HG03175 (cell line): ENCODE data around the gene RNF157.

Experiments used
- ATAC-seq: cut with Tn5 transposase; IDR thresholded peaks from one replicate; pipeline ENCODE4 v1.9.1; 2021; ENCODE audit warnings: mild to moderate bottlenecking, moderate library complexity; ENCODE audit not compliant: unreplicated experiment

The RNF157 gene

DNA sequence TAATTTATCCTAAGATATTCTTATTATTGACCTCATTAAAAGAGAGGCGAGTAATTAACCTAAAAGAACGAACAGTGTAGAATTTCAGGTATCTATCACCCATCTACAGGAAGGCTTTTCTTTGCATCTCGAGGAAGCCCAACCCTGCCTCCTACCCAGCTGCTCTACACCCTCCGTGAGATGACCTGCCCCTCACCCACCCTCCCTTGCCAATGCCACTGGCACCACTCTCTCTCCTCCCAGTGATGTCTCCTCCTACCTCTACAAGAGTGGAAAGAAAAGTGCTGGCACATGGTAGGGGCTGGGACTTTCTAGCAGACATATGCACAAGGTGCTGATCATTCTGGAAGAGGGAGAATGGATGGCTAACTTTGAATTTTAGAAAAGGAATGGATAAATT, 76.4 kb downstream of the RNF157 start:
- ATAC-seq = no peak

DNA sequence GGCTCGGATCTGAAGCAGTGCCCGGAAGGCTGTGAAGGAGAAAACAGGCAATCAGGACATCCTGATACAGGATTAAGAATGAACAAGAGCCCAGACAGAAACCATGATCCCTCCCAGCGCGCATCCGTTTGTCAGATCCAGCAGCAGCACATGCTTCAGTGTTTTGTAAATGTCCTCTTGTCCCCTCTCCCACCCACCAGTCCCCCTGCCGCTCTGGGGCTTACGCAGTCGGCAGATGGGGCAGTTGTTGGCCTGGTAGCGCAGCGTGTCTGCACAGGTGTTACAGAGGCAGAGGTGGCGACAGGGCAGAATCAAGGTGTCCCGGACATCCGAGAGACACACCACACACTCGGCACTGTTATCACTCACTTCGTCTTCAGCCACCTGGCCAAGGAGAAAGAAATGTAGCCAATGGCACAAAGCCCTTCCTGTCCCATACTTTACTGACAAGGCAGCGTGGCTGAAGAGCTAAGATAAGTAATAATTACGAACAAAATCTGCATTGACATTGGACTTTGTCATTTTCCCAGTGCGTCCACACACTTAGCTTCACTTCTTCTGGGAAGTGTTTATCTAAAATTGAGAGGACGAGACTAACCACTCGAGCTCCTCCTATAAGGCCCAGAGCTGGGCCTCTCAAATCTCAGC, 78.5 kb downstream of the RNF157 start:
- ATAC-seq = no peak

DNA sequence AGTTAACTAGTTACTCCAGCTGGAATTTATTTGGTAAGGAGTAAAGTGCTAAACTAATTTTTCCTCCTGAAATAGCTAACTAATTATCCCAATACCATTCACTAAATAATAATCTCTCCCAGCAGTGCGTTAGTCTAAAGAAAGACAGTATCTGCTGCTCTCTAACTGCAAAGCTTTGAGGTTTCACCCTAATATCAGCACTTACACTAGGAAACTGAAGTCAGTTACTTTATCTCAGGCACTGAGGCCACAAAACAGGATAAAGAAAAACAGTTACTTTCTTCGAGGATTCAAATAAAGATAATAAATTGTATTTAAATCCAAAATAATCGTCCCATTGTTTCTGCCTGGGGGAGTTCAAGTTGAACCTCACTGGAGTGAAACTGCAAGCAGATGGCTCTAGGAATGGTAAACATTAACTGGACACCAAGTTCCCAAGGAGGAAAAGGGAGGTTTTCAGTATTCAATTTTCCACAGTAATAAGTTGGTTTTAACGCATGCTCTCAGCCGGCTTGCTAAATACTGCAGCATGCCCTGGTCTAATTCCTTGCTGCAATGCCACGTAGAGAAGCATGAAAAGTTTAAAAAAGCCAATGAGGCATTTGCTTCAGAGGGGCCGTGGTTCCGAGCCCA, 79.3 kb downstream of the RNF157 start:
- ATAC-seq = no peak

DNA sequence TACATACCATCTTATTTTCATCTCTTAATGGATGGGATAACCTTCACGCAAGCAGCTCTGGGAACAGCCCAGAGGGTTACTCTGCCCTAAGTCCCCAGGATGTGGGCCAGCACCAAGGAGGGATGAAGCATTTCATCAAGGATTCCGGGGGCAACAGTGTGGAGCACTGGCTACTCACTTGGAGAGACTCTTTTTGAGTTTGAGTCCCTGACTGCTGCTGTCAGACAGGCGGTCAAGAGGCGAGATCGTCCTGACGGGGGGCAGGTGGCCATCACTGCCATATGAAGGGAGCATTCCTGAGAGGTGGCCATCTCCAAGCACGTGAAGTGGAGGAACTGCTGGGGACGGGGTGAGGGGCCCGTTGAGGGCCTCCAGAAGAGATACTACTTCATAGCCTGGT, 81.1 kb downstream of the RNF157 start:
- ATAC-seq = no peak

DNA sequence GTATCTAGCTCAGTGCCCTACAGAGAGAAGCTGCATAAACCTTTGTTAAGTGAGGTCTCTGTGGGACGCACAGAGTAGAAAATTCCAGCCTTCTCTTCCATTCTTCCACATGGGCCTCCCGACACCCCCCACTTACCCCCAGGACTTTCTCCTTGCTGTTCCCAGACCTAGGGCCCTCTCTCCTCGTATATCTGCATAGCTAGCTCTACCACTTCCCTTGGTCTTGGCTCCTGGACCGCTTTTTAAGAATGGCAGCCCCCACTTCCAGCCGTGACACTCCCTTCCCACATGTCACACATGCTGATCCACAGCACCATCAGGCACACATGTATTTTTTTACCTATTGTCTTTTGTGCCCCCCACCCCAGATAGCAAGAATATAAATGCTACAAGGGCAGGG, 82.5 kb downstream of the RNF157 start:
- ATAC-seq = no peak

DNA sequence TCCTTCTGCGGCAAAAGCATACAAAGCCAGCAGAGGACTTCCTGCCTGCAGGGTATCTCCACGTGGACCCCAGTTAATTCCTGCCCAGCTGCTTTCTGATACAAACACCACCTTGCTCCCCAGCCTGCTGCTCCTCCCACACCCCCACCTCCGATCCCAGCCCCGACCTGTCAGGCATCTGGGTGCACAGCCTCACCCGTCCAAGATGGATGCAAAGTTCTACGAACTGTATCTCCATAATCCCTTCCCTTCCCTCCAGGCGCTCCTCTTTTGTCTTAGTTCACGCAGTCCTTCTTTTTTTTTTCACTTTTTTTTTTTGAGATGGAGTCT, 83.7 kb downstream of the RNF157 start:
- ATAC-seq = no peak

DNA sequence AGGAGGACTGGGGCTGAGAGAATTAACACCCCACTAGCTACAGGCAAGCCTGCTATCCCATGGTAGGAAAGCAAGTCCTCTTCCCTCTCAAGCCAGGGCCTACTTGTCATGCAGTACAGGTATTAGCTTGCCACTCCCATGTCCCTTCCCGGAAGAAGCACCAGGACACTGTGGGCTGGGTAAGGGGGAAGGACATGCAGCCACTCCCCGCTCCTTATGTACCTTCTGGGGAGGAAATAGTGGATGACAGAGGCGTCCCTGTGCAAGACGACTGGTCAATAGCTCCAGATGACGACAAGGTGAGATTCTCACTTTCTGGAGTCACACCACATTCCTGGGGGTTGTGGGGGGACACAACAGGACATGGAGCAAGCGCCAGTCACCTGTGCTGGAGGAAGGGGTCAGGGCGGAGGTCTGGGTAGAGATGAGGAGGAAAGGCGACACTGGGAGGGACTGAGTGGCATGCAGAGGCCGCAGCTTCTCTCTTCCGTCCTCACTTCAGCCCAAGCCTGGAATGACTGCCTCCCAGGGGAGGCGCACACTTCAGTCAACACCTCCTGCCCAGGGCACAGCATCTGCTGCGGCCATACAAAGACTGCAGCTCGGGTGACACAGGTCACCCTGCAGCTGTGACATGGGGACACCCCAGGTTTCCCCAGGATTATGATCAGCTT, 84.2 kb downstream of the RNF157 start:
- ATAC-seq = no peak

DNA sequence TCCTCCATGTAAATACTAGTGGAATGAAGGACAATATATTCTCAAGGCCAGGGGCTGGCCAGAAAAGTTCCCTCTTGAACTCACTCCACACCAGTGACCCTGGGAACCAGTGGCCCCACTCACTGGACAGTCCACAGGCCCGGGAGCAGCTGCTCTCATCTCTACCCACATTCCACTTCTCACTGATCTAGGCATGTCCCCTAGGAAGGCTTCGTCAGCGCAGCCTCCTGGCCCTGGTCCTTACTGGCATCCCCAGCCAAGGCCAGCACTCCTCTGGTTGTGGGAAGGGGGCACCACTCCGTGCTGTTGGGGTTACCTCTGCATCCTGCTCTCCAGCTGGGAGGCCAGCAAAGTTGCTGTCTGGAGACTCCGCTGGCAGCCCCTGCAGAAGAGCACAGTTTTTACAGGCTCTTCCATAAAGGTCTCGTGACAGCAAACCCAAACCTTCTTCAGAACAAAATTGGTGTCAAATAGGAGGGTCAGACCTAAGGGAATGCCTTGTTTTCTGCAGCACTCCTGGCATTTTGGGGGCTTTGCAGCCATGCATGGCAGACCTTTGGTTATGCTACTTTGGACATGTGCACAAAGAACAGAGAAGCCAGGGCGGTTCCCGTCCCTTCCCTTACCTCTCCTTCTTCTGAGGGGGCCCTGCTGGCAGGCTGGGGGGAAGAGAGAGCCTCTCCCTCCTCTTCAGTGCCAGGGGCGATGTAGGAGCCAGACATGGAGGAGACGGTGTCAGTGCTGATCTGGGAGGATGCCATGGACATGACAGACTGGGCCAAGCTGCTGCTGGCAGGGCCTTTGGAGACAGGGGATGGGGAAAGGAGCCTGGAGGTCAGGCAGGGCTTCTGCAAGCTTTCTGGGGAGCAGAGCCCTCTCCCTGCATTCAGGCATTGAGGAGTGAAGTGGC, 85.1 kb downstream of the RNF157 start:
- no peak for ATAC-seq

DNA sequence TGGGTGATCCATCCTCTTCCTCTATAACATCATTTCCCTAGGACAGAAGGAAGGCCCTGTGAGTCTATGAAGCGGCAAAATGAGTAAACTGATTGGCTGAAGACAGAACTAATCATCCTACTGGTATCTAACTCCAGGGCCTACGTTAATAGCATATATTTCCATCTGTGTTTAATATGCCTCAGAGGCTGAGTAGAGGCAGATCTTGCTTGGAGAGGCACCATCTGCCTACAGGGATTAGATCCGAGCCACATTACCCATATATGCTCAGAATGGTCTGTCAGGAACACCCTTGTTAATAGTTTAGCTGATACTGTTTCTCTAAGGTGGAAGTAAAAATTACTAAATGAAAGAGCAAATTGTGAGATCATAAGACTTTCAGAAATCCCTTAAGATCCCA, 86.0 kb downstream of the RNF157 start:
- no peak for ATAC-seq

DNA sequence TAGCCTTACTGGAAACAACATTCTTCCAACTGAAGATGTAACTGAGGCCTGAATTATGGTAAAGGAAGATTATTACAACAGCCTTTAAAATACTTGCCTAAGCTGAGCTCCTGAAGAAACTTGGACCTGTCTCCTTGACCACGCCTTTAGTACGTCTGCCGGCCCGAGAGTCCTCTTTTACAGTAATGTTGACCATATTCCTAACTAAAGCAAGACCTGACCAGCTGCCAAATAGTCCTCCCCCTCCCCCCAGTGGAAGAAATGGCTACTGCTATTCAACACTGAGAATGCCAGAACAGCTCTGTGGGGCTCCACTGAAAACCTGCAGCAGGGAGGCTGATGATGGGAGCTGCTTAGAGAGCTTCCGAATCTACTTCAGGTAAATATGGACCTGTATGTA, 86.7 kb downstream of the RNF157 start:
- ATAC-seq = no peak

DNA sequence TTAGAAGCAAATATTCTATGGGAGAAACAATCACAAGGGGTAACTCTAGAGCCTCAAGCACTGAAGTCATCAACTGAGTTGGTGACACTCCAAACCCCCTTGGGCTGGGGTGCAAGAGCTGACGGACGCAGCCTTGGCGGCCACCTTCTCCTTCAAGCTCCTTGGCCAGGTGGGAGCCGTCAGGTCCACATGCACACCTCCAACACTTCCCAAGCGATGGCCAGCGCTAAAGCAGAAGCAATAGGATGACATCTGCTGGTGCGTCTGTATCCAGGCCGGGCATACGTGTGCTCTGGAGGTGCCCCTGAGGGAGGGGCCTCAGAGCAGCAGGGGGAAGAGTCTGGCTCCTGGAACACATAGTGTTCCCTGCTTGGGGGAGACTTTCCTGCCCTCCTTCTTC, 87.1 kb downstream of the RNF157 start:
- ATAC-seq = no peak

DNA sequence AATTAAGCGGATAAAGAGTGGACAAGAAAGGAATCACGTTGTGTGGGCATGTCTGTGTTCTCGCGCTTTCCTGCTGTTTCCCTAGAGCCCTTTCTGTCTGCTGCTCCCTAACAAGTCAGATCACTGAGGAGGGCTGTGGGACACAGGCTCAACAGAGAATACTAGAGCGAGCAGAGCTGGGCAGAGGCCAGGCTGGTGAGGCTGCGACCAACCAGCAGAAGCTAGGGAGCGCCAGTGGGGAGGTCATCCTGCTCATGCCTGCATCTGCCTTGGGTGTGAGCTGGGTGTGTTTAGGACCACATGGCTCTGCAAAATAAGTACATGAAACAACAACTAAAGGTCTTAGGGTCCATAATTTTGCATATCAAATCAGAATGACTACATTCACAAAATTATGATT, 87.7 kb downstream of the RNF157 start:
- no peak for ATAC-seq

DNA sequence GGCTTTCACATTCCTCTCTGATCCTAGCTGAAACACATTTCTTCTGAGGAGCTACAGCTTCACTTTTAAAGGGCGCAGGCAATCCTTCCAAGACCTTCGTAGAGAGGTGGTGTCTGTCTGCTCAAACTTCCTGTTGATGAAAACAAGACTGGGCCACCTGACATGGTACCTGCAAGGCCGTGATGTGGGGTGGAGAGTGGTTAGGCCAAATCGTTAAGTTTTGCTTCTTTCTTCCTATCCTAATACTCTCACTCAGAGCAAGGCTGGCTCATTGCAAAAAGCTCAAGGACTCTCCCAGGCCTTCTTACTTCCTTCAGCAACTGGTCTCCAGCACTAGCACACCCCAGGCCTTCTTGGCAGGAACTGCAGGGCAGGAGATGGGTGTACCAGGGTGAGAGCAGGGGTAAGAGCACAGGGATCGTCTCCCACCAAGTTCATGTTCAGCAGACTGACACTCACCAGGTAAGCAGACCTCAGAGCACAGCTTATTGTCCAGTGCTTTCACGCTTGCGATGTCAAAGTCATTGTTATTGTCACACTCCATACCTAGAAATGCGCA, 88.3 kb downstream of the RNF157 start:
- no peak for ATAC-seq

DNA sequence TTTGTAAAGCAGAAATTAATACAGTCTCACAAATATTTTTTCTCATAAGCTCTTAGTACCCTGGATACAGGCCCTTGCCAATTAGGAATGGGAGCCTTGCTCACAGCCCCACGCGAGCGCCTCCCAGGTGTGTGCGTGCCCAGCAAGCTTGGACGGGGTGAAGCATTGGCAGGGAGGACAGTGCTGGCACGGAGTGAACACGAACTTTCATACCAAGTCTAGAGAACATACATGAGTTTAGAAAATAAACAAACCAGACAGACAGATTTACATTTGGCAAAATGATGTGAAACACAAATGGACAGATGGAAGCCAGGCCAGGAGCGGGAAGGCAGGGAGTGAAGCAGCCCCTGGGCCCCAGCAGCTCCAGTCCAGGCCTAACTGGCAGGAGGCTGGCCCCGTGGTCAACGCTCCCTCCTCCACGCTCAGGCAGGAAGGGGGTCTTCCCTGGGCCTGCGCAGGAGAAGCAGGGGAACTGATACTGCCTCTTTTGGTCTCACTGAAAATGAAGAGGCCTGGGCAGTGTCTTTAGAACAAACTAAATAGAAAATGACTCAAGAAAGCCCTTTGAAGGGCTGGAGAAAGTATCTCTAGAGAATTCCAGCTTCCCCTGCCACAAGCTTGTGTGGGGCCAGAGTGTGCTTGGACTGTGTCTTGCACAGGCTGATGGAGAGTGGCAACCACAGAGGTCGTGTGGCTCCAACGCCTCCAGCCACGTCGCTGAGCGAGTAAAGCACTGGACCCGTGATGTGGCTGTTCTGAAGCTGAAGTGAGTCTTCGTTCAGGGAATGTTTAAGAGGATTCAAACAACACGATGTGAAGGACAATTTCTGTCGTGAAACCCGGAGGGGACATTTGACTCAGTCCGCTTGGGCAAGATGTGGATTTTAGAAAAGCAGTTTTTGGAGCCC, 89.3 kb downstream of the RNF157 start:
- ATAC-seq = no peak

DNA sequence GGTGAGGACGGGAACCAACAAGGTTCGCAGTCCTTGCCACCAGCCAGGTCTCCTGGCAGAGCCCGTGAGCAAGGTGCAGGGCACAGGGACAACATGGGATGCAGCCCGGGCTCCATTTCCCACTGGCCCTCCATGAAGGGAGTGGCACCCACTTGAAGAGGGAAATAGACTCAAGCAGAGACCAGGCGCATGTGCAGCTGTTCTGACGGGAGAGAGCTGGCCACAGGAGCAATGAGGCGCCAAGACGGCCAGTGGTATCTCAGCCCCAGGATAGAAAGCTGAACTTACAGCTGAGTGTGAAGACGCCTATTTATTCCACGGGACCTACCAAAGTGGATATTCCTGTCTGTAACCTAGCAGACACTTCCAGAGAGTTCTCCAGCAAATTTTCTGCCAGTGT, 91.1 kb downstream of the RNF157 start:
- ATAC-seq = no peak

DNA sequence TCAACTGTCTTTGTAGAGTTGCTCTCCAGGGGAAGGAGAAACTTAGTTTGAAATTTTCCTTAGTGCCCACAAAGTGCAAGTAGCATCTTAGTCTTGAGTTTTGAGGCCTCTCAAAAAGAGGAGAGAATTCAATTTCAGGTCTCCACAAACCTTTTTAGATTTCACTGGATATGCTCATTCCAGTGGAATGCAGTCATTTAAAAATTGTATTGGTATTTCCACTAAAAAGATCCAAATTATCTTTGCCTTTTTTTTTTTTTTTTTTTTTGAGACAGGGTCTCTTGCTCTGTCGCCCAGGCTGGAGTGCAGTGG, 92.3 kb downstream of the RNF157 start:
- ATAC-seq = no peak

DNA sequence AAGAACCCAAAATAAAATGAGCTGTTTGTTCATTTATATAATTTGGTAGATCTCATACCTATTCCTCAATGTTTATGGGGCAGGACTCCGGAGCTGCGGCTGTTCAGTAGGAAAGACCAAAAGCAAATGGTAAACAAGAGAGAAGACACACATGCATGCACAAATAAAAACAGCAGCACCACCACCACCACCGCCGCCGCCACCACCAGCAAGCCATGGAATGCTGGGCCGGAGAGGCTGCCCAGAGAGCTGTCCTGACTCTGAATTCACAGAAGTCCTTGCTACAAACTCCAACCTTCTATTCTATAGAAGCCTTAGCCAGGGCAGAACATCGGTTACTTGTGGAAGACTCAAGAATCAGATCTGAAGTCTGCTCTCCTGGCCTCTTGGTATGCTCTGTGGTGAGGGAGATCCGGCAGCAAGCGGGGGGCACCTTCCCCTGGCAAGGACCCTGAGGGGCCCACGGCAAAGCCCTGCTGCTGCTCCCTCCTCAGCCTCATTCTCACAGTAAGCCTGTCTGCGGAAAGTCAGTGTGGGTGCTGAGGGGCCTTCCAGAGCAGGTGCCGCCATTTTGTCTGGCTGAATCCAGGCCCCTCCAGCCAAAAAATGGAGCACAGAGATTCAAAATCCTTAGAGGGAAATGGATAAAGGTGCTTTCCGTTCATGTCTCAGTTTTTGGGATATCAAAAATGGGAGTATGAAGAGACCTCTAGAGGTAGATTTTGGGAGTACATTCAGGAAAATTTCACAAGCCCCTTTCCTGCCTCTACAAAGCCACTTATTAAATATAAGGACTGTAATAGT, 92.9 kb downstream of the RNF157 start:
- no peak for ATAC-seq

DNA sequence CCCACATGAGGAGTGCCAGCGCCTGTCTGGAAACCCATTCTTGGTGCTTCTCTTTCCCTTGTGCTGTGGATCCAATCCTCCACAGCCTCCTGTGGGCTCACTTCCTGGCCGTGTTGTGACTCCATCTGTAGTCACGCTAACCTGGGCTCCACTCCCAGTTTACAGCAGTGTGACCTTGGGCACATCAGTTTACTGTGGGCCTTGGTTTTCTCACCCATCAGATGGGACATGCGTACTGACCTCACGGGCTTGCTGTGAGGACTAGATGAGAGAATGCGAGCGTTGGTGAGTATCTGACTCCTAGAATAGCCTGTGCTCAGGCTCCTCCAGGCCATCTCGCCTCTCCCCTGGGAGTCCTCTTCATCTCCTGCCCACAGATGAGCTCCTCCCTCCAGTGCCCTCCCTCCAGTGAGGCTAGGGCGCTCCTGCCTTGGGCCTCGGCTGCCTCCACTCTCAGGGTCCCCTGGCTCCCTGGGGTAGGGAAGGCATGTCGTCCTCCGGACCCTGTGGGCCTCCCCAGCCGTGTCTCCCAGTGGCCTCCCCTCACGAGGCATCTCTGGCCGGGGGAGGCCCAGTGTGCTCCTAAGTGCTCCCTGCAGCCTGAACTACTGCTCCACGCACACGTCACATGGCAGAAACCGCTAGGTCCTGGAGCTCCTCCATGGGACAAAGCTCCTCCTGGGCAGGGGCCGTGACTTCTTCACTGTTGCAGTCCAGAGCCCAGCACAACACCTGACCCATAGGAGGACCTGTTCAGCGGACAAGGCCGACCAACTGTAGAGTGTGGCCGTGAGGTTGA, 94.0 kb downstream of the RNF157 start:
- ATAC-seq = no peak
